ENCODE measurements around the gene SNX14. TPM values are rescaled to one million over a fixed set of nuclear protein-coding genes. Genes with fewer than 3 reads are reported as not detected.

Gene SNX14
- total RNA-seq, 1 experiment from 2014 or later: 119 TPM

DNA sequence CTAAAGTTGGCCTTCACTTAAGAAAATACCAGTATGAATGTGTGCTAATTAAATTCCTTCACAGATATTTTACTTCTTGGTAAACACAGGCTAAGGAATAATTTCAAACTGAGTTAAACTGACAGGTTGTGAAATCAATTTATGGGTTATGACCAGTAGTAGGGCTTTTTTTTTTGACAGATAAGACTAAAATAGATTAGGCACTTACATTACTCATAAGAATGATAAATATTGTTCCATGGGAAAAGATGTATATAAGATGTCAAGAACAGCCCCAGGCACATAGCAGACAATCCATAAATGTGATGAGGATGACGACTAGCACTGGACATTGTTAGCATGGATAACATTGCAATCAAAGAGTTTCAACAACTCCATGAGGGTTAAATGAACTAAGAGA lies 120.9 kb downstream of the SNX14 start:
- no peak overlapping the region for H3K27ac ChIP-seq (ENCODE audit: low read length)
- intact Hi-C loops (cut with micrococcal nuclease; ENCODE audit: unreplicated experiment): no loop called here
- ChIA-PET POLR2A (no interaction called here), CTCF (no interaction called here)
- DNase-seq (ENCODE audit: low read depth, low spot score) (no peak), ATAC-seq (no peak)
- in situ Hi-C loops (cut with HindIII; ENCODE audit: low pct_unique_long_range_greater_than_20kb, low sequenced_read_pairs): no loop called here
- H3K4me3 ChIP-seq (ENCODE audit: low read depth in 2 of 2, low read length in 2 of 2): no peak overlapping the region
- H3K36me3 ChIP-seq (ENCODE audit: control insufficient read depth, insufficient read depth, low read length): peaks cover 2% of the 10 kb centered on the region; the same call in 1 of the 2 replicates
- TF ChIP-seq SIN3A (IDR thresholded peaks at IDR 0.05; ENCODE audit: borderline replicate concordance, insufficient read depth, low read depth, low read length) (no peak), POLR2AphosphoS5 (IDR thresholded peaks at IDR 0.05; ENCODE audit: low read depth, low read length) (no peak), TCF7L2 (IDR thresholded peaks at IDR 0.05; ENCODE audit: low read depth, low read length) (no peak)
- TF ChIP-seq, protein P1, sequence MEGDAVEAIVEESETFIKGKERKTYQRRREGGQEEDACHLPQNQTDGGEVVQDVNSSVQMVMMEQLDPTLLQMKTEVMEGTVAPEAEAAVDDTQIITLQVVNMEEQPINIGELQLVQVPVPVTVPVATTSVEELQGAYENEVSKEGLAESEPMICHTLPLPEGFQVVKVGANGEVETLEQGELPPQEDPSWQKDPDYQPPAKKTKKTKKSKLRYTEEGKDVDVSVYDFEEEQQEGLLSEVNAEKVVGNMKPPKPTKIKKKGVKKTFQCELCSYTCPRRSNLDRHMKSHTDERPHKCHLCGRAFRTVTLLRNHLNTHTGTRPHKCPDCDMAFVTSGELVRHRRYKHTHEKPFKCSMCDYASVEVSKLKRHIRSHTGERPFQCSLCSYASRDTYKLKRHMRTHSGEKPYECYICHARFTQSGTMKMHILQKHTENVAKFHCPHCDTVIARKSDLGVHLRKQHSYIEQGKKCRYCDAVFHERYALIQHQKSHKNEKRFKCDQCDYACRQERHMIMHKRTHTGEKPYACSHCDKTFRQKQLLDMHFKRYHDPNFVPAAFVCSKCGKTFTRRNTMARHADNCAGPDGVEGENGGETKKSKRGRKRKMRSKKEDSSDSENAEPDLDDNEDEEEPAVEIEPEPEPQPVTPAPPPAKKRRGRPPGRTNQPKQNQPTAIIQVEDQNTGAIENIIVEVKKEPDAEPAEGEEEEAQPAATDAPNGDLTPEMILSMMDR (IDR thresholded peaks at IDR 0.05): no peak
- TF ChIP-seq, protein P2, sequence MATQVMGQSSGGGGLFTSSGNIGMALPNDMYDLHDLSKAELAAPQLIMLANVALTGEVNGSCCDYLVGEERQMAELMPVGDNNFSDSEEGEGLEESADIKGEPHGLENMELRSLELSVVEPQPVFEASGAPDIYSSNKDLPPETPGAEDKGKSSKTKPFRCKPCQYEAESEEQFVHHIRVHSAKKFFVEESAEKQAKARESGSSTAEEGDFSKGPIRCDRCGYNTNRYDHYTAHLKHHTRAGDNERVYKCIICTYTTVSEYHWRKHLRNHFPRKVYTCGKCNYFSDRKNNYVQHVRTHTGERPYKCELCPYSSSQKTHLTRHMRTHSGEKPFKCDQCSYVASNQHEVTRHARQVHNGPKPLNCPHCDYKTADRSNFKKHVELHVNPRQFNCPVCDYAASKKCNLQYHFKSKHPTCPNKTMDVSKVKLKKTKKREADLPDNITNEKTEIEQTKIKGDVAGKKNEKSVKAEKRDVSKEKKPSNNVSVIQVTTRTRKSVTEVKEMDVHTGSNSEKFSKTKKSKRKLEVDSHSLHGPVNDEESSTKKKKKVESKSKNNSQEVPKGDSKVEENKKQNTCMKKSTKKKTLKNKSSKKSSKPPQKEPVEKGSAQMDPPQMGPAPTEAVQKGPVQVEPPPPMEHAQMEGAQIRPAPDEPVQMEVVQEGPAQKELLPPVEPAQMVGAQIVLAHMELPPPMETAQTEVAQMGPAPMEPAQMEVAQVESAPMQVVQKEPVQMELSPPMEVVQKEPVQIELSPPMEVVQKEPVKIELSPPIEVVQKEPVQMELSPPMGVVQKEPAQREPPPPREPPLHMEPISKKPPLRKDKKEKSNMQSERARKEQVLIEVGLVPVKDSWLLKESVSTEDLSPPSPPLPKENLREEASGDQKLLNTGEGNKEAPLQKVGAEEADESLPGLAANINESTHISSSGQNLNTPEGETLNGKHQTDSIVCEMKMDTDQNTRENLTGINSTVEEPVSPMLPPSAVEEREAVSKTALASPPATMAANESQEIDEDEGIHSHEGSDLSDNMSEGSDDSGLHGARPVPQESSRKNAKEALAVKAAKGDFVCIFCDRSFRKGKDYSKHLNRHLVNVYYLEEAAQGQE (IDR thresholded peaks at IDR 0.05; ENCODE audit: insufficient read depth in 1 of 2, low read depth in 2 of 2, low read length in 1 of 2): no peak
- H3K4me1 ChIP-seq (ENCODE audit: control insufficient read depth, insufficient read depth, low read length): peaks cover 19% of the 10 kb centered on the region
- BruUV-seq (replicated peaks): no TSS peak
- no peaks in the 10 kb centered on the region for H3K27me3 ChIP-seq (ENCODE audit: control insufficient read depth, insufficient read depth, low read length)
- no peaks in the 10 kb centered on the region for H3K9me3 ChIP-seq (ENCODE audit: control insufficient read depth, insufficient read depth, low read depth, low read length)

DNA sequence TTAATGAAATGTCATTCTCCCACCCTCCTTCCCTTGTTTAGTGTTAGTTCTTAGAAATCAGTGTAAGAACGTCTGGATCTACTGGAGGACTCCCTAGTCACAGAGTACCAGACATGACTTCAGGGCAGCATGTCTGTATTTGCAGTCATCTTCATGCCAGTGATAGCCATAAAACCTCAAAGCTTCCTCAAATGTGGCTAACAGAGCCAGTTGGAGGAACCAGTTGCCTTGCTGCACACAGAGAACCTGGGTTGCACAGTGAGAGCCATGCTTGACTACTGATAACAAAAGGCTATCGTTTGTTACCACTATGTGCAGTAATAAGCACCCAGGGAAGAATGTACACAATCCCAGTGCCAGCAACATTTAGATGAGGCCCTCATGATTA lies 123.6 kb downstream of the SNX14 start:
- H3K4me3 ChIP-seq (ENCODE audit: low read depth in 2 of 2, low read length in 2 of 2): no peak overlapping the region
- no peaks in the 10 kb centered on the region for H3K27me3 ChIP-seq (ENCODE audit: control insufficient read depth, insufficient read depth, low read length)
- peaks cover 32% of the 10 kb centered on the region for H3K4me1 ChIP-seq (ENCODE audit: control insufficient read depth, insufficient read depth, low read length)
- TF ChIP-seq, protein P1 (IDR thresholded peaks at IDR 0.05): no peak
- TF ChIP-seq SIN3A (IDR thresholded peaks at IDR 0.05; ENCODE audit: borderline replicate concordance, insufficient read depth, low read depth, low read length) (no peak), POLR2AphosphoS5 (IDR thresholded peaks at IDR 0.05; ENCODE audit: low read depth, low read length) (no peak), TCF7L2 (IDR thresholded peaks at IDR 0.05; ENCODE audit: low read depth, low read length) (no peak)
- TF ChIP-seq, protein P2 (IDR thresholded peaks at IDR 0.05; ENCODE audit: insufficient read depth in 1 of 2, low read depth in 2 of 2, low read length in 1 of 2): no peak
- no peak overlapping the region; the same call in 1 of the 2 replicates for H3K27ac ChIP-seq (ENCODE audit: low read length)
- H3K9me3 ChIP-seq (ENCODE audit: control insufficient read depth, insufficient read depth, low read depth, low read length): no peaks in the 10 kb centered on the region
- intact Hi-C loops (cut with micrococcal nuclease; ENCODE audit: unreplicated experiment) (no loop called here), in situ Hi-C loops (cut with HindIII; ENCODE audit: low pct_unique_long_range_greater_than_20kb, low sequenced_read_pairs) (no loop called here)
- ATAC-seq: 0 out of 2 replicates have a peak, but pooled peaks have one; percentile 22
- CTCF ChIA-PET: no interaction called here
- BruUV-seq (replicated peaks): no TSS peak
- POLR2A ChIA-PET: no interaction called here
- H3K36me3 ChIP-seq (ENCODE audit: control insufficient read depth, insufficient read depth, low read length): peaks cover 2% of the 10 kb centered on the region; the same call in 1 of the 2 replicates
- no peak for DNase-seq (ENCODE audit: low read depth, low spot score)

All from Panc1 (cell line).